Osteocyte (in vitro differentiated cells): ENCODE measurements around the gene UGCG. TPM values are rescaled to one million over a fixed set of nuclear protein-coding genes. Genes with fewer than 3 reads are reported as not detected.

Source experiments
- DNase-seq: peaks from one replicate; pipeline ENCODE4 v3.0.0; 2021; ENCODE audit warnings: mixed read lengths; ENCODE audit not compliant: unreplicated experiment; ENCODE audit errors: extremely low spot score
- H3K27ac Mint-ChIP-seq: one replicate; pipeline ENCODE4 v1.8.0; 2021; ENCODE audit warnings: mild to moderate bottlenecking, mixed read lengths; ENCODE audit not compliant: unreplicated experiment
- H3K27me3 Mint-ChIP-seq: one replicate; pipeline ENCODE4 v1.8.0; 2021; ENCODE audit warnings: mixed read lengths; ENCODE audit not compliant: unreplicated experiment
- H3K36me3 Mint-ChIP-seq: one replicate; pipeline ENCODE4 v1.8.0; 2021; ENCODE audit warnings: mixed read lengths; ENCODE audit not compliant: unreplicated experiment
- H3K4me1 Mint-ChIP-seq: one replicate; pipeline ENCODE4 v1.8.0; 2021; ENCODE audit warnings: mixed read lengths; ENCODE audit not compliant: unreplicated experiment
- H3K4me3 Mint-ChIP-seq: one replicate; pipeline ENCODE4 v1.8.0; 2021; ENCODE audit warnings: mild to moderate bottlenecking, moderate library complexity, mixed read lengths; ENCODE audit not compliant: unreplicated experiment
- H3K9me3 Mint-ChIP-seq: one replicate; pipeline ENCODE4 v1.8.0; 2021; ENCODE audit warnings: mixed read lengths; ENCODE audit not compliant: unreplicated experiment
- total RNA-seq: library from RNA; stranded (reverse); gene quantifications from 2 replicates; pipeline ENCODE4 v1.2.1, GENCODE V29; 2021
- TF ChIP-seq, protein P1 (sequence below): fragments of 200-600 bp; sonication (generic); IDR thresholded peaks from 2 replicates; pipeline ENCODE4 v1.5.0; 2021; ENCODE audit warnings: antibody characterized with exemption, mild to moderate bottlenecking, moderate library complexity

Gene UGCG
- total RNA-seq, 1 donor from 2014 or later: 79.2 TPM

DNA sequence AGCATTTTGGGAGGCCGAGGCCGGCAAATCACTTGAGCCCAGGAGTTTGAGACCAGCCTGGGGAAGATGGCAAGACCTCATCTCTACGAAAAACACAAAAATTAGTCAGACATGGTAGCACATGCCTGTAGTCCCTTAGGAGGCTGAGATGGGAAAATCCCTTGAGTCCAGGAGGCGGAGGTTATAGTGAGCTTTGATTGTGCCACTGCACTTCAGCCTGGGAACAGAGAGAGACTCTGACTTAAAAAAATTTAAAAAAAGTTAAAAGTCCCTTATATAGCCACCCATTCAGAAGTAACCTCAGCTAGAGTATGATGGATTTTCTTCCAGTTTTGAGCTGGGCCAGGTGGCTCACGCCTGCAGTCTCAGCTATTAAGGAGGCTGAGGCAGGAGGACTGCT lies 72.4 kb downstream of the UGCG start:
- TF ChIP-seq, protein P1, sequence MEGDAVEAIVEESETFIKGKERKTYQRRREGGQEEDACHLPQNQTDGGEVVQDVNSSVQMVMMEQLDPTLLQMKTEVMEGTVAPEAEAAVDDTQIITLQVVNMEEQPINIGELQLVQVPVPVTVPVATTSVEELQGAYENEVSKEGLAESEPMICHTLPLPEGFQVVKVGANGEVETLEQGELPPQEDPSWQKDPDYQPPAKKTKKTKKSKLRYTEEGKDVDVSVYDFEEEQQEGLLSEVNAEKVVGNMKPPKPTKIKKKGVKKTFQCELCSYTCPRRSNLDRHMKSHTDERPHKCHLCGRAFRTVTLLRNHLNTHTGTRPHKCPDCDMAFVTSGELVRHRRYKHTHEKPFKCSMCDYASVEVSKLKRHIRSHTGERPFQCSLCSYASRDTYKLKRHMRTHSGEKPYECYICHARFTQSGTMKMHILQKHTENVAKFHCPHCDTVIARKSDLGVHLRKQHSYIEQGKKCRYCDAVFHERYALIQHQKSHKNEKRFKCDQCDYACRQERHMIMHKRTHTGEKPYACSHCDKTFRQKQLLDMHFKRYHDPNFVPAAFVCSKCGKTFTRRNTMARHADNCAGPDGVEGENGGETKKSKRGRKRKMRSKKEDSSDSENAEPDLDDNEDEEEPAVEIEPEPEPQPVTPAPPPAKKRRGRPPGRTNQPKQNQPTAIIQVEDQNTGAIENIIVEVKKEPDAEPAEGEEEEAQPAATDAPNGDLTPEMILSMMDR: no peak
- no peak for DNase-seq
- H3K27ac Mint-ChIP-seq: no peak overlapping the region
- no peaks in the 10 kb centered on the region for H3K27me3 Mint-ChIP-seq
- H3K4me1 Mint-ChIP-seq: peaks cover 13% of the 10 kb centered on the region
- no peaks in the 10 kb centered on the region for H3K9me3 Mint-ChIP-seq
- no peaks in the 10 kb centered on the region for H3K36me3 Mint-ChIP-seq
- H3K4me3 Mint-ChIP-seq: no peak overlapping the region

DNA sequence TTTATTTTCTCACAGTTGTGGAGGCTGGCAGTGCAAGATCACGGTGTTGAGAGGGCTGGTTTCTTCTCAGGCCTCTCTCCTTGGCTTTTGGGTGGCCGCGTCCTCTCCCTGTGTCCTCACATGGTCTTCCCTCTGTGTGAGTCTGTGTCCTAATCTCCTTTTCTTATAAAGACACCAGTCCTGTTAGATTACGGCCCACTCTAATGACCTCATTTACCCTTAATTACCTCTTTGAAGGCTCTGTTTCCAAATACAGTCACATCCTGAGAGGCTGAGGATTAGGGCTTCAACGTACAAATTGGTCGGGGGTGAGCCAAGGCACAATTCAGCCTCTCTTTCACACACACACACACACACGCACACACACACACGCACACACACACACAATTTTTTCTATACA lies 73.0 kb downstream of the UGCG start:
- no peak overlapping the region for H3K27ac Mint-ChIP-seq
- no peaks in the 10 kb centered on the region for H3K27me3 Mint-ChIP-seq
- H3K4me3 Mint-ChIP-seq: no peak overlapping the region
- H3K4me1 Mint-ChIP-seq: peaks cover 16% of the 10 kb centered on the region
- no peak for DNase-seq
- no peaks in the 10 kb centered on the region for H3K9me3 Mint-ChIP-seq
- H3K36me3 Mint-ChIP-seq: no peaks in the 10 kb centered on the region
- TF ChIP-seq, protein P1: no peak

DNA sequence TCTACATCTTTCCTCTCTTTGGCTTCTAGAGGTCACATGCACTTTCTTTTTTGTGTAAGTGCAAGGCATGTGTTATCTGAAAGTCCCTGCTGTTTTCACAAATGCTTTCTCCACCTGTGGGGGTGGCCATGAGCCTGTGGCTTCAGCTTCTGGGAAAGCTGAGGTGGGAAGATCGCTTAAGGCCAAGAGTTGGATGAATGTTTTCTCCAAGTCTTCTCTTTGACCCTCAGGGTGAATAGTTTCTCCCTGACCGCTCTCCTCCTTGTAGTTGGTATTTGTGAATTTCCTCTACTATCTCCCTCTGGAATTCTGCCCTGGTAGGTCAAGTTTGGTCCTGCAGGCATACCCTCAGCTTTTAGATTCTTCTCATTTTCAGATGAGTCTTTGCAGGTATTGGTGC lies 74.2 kb downstream of the UGCG start:
- TF ChIP-seq, protein P1: no peak
- no peaks in the 10 kb centered on the region for H3K36me3 Mint-ChIP-seq
- no peaks in the 10 kb centered on the region for H3K27me3 Mint-ChIP-seq
- H3K27ac Mint-ChIP-seq: no peak overlapping the region
- H3K9me3 Mint-ChIP-seq: no peaks in the 10 kb centered on the region
- H3K4me3 Mint-ChIP-seq: no peak overlapping the region
- peaks cover 12% of the 10 kb centered on the region for H3K4me1 Mint-ChIP-seq
- DNase-seq: no peak

DNA sequence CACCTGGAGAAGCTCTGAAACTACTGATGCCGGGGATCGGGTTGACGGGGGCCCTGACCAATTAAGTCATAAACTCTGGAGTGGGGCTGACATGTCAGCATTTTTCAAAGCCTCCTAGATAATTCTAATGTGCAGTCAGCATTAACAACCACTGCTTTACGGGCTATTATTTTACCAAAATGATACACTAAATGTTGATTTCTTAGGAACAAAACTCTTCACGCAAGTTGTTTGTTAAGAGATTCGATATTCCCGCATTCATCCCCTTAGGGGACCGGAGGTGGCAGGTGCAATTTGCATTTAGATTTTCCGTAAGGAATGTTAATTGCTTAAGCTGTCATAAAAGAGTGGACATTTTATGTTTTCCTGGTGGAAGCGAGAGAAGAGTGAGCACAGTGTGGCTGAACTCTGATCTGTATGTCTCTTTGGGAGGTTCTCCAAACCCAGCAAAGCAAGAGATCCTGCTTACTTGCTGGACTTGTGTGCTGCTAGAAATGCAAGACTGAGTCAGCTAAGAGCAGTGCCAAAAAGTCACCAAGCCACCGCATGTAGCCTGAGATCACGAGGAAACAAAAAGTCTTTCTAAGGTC lies 77.6 kb downstream of the UGCG start:
- peaks cover 9% of the 10 kb centered on the region for H3K4me1 Mint-ChIP-seq
- no peak for DNase-seq

DNA sequence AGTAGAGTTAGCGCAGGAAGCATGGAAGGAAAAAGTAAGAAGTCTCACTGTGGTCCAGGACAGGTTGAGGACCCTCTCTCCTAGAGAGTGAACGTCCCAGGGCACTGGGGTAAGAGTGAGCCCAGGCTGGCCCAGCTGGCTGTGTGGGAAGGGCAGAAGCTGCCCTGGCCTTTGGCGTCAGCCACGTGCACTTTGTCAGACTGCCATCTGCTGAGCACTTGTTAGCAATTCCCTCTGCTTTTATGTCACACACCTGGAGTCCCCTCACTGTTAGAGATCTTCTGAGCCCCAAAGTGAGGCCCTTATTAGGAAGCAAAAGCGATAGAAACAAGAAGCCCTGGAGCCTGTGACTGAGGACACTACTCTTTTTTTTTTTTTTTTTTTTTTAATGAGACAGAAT lies 79.1 kb downstream of the UGCG start:
- H3K4me1 Mint-ChIP-seq: peaks cover 7% of the 10 kb centered on the region
- TF ChIP-seq, protein P1: no peak
- H3K36me3 Mint-ChIP-seq: no peaks in the 10 kb centered on the region
- H3K27ac Mint-ChIP-seq: no peak overlapping the region
- H3K9me3 Mint-ChIP-seq: no peaks in the 10 kb centered on the region
- no peak overlapping the region for H3K4me3 Mint-ChIP-seq
- H3K27me3 Mint-ChIP-seq: no peaks in the 10 kb centered on the region
- no peak for DNase-seq

More for the DNA sequence above, 77.6 kb downstream of the UGCG start:
- Mint-ChIP-seq H3K4me3 (no peak overlapping the region), H3K9me3 (no peaks in the 10 kb centered on the region), H3K27me3 (no peaks in the 10 kb centered on the region), H3K36me3 (no peaks in the 10 kb centered on the region), H3K27ac (no peak overlapping the region)
- TF ChIP-seq, protein P1: no peak
